ENCODE results near the gene MAP3K10. TPM values are rescaled to one million over a fixed set of nuclear protein-coding genes. Genes with fewer than 3 reads are reported as not detected.

Gene MAP3K10
- total and polyA plus RNA-seq, 2 donors (not counting 1 experiment from before 2014, with no cell fraction given), result 22.5 to 41.6 TPM

DNA sequence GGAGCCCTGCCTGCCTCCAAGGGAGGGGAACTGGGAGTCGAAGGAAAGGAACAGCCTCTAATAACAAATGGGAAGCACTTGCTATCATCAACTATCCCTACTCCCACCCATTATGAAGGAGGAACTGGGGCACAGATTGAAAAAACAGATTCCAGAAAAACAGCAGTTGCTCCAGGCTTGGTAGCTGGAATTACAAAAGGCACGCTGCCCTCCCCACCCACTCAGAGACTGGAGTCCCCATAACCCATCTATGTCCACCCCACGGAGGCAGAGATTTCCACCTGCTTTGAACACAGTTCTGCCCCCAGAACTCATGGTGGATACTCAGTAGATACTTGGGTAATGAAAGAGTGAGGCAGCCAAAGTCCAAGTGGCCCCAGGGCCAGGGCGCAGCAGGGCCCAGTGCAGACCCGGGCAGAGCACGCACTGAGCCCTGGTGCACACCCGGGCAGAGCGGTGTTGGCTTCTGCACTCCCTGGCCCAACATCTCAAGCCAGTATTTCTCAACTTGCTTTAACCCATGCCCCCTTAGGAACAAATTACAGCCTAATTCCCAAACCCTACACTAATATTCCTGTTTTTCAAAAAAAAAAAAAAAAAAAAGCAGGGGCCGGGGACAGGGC, 54.4 kb downstream of the MAP3K10 start:
- intact Hi-C loops (cut with micrococcal nuclease), result no loop called here
- no peaks in the 10 kb centered on the region for H3K9me3 Mint-ChIP-seq (ENCODE audit: insufficient read depth)
- H3K9me3 ChIP-seq (ENCODE audit: control extremely low read depth in 1 of 3, control insufficient read depth in 2 of 3, insufficient read depth in 1 of 3, low read length in 2 of 3), result no peaks in the 10 kb centered on the region

More for the DNA sequence above, 54.4 kb downstream of the MAP3K10 start:
- no peak overlapping the region for H3K4me3 ChIP-seq (ENCODE audit: control extremely low read depth in 1 of 5, extremely low read depth in 1 of 5, insufficient read depth in 1 of 5, low read depth in 2 of 5, low read length in 4 of 5)
- H3K9ac ChIP-seq (ENCODE audit: low read length), result no peak overlapping the region
- no peaks in the 10 kb centered on the region for H3K27me3 Mint-ChIP-seq
- ChIA-PET CTCF (no interaction called here), POLR2A (no interaction called here)
- H3K4me2 ChIP-seq (replicated peaks; ENCODE audit: low read depth, low read length, poor library complexity, severe bottlenecking), result no peak overlapping the region
- H3K27ac ChIP-seq (ENCODE audit: low read length in 2 of 2), result no peak overlapping the region
- H3K4me3 Mint-ChIP-seq, result no peak overlapping the region
- 97% methylated on average over 5 of the region's 9 CpGs for WGBS (ENCODE audit: insufficient coverage)
- peaks cover 85% of the 10 kb centered on the region for H4K20me1 ChIP-seq (ENCODE audit: control insufficient read depth, insufficient read depth, low read length, poor library complexity, severe bottlenecking)
- H3K79me2 ChIP-seq (ENCODE audit: control insufficient read depth, insufficient read depth, low read length), result peaks cover 64% of the 10 kb centered on the region
- H3K36me3 ChIP-seq (replicated peaks in 1 of 2; ENCODE audit: control extremely low read depth in 1 of 2, control insufficient read depth in 1 of 2, extremely low read depth in 1 of 2, insufficient read depth in 2 of 2, low read length in 1 of 2), result peaks cover 2 to 46% of the 10 kb centered on the region in 2 experiments
- no peaks in the 10 kb centered on the region for H3K4me1 ChIP-seq (ENCODE audit: control insufficient read depth in 2 of 2, insufficient read depth in 2 of 2, low read length in 2 of 2)
- H3K27me3 ChIP-seq (replicated peaks in 1 of 4; ENCODE audit: control extremely low read depth in 1 of 4, control insufficient read depth in 3 of 4, insufficient read depth in 4 of 4, low read length in 3 of 4), result no peaks in the 10 kb centered on the region
- H3K27ac Mint-ChIP-seq, result no peak overlapping the region
- TF ChIP-seq, protein P1, sequence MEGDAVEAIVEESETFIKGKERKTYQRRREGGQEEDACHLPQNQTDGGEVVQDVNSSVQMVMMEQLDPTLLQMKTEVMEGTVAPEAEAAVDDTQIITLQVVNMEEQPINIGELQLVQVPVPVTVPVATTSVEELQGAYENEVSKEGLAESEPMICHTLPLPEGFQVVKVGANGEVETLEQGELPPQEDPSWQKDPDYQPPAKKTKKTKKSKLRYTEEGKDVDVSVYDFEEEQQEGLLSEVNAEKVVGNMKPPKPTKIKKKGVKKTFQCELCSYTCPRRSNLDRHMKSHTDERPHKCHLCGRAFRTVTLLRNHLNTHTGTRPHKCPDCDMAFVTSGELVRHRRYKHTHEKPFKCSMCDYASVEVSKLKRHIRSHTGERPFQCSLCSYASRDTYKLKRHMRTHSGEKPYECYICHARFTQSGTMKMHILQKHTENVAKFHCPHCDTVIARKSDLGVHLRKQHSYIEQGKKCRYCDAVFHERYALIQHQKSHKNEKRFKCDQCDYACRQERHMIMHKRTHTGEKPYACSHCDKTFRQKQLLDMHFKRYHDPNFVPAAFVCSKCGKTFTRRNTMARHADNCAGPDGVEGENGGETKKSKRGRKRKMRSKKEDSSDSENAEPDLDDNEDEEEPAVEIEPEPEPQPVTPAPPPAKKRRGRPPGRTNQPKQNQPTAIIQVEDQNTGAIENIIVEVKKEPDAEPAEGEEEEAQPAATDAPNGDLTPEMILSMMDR (IDR thresholded peaks at IDR 0.05), result no peak
- TF ChIP-seq EZH2 (IDR thresholded peaks at IDR 0.05; ENCODE audit: borderline replicate concordance, insufficient read depth, low read depth, low read length, poor library complexity, severe bottlenecking), result no peak
- H3K4me1 Mint-ChIP-seq, result peaks cover 4% of the 10 kb centered on the region
- ATAC-seq (ENCODE audit: low read depth) (no peak), DNase-seq (no peak)
- no peak overlapping the region for H2AFZ ChIP-seq (ENCODE audit: insufficient read depth, low read depth, low read length, poor library complexity, severe bottlenecking)
